Testis (tissue), 2 donors: ENCODE measurements around the gene RNF149.

Source experiments
- CTCF ChIP-seq, 3 experiments: fragments of 450-650 bp in 2 of 3; fragments of 200-600 bp in 1 of 3; sonication (generic) in 1 of 3; IDR thresholded peaks; one replicate each; pipeline ENCODE4 v1.5.1; 2016 to 2019; ENCODE audit warnings: antibody characterized with exemption in 3 of 3, mild to moderate bottlenecking in 2 of 3, moderate library complexity in 1 of 3
- POLR2A ChIP-seq: fragments of 450-650 bp; IDR thresholded peaks from one replicate; pipeline ENCODE4 v1.6.1; 2017; ENCODE audit warnings: antibody characterized with exemption, mild to moderate bottlenecking, moderate library complexity

GRCh38 chr2:101341421-101341820 lies 32.9 kb upstream of the RNF149 start:
- TF ChIP-seq CTCF (IDR thresholded peaks at IDR 0.05) (no peak), POLR2A (no peak)
